ENCODE measurements around the gene LRSAM1.

Gene LRSAM1

DNA sequence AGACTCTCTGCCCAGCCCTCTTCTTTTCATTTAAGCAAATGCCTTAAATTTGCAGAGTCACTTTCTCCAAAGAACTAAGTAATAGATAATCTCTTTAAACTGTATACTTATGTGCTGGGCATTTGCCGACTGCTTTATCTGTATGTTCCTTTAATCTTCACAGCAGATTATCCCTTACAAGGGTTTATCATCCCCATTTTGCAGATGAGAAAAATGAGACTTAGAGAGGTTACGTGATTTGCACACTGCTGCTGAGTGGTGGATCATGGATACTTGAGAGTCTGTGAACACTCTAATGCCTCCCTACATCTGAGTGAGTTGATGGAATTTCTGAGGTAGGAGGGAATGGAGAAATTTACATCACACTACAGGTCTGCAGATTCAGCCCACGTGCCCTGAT lies 23.0 kb upstream of the LRSAM1 start:
- no peak for DNase-seq

DNA sequence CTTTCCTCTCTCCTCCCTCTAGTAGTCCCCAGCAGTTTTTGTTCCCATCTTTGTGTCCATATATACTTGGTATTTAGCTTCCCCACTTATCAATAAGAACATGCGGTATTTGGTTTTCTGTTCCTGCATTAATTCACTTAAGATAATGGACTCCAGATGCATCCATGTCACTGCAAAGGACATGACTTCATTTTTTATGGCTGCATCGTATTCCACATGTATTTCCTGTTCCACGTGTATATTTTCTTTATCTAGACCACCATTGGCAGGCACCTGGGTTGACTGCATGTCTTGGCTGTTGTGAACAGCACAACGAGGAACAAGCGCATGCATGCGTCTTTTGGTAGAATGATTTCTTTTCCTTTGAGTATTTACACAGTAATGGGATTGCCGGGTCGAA lies 20.9 kb upstream of the LRSAM1 start:
- no peak for DNase-seq

DNA sequence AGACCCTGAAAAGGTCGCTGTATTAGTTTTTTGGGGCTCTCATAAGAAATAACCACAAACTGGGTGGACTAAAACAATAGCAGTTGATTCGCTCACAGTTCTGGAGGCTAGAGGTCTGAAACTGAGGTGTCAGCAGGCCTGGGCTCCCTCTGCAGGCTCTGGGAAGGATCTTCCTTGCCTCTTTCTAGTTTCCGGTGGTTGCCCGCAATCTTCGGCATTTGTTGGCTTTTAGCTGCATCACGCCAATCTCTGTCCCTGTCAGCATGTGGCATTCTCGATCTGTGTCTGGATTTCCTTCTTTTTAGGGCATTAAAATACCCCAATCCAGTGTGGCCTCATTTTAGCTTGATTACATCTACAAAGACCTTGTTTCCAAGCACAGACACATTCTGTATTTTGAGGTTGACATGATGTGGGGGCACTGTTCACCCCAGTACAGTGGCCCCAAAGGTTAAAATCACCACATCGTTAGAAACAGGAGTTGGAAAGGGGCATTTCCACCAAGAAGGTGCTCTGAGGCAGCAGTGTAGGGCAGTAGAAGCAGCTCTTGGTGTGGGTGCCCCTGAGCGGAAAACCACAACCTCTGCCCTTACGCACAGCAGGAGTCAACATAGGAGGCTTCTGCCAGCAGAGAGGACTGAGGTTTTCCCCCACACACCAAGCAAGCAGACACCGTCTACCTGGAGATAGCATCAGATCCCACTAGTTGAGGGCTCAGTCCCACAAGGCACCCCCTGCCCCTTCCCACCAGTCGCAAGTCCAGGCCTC lies 13.6 kb upstream of the LRSAM1 start:
- no peak for DNase-seq

DNA sequence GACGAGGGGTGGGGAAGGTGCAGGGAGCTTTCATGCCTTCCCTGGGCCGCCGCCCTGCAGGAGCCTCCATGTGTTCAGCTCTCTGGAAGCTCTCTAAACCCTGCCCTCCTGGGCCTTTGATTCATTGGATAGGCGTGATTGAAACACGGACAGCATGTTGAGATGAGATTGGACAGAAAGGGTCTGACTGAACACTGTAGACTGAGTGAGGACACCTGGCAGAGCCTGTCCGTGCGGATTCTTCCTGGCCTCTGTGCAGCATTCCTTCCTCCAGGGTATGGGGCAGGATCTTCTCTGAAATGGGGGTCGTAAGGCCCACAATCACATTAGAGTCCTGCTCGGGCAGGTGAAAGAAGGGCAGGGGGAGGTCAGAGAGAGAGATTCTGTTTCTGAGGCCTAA lies 12.9 kb upstream of the LRSAM1 start:
- no peak for DNase-seq

DNA sequence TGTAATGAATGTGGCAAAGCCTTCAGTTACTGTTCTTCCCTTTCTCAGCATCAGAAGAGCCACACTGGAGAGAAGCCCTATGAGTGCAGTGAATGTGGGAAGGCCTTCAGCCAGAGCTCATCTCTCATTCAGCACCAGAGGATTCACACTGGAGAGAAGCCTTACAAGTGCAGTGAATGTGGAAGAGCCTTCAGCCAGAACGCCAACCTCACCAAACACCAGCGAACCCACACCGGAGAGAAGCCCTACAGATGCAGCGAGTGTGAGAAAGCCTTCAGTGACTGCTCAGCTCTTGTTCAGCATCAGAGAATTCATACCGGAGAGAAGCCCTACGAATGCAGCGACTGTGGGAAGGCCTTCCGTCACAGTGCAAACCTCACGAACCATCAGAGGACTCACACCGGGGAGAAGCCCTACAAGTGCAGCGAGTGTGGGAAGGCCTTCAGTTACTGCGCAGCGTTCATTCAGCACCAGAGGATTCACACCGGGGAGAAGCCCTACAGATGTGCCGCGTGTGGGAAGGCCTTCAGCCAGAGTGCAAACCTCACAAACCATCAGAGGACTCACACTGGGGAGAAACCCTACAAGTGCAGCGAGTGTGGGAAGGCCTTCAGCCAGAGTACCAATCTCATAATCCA lies 6.9 kb upstream of the LRSAM1 start:
- DNase-seq, result no peak

DNA sequence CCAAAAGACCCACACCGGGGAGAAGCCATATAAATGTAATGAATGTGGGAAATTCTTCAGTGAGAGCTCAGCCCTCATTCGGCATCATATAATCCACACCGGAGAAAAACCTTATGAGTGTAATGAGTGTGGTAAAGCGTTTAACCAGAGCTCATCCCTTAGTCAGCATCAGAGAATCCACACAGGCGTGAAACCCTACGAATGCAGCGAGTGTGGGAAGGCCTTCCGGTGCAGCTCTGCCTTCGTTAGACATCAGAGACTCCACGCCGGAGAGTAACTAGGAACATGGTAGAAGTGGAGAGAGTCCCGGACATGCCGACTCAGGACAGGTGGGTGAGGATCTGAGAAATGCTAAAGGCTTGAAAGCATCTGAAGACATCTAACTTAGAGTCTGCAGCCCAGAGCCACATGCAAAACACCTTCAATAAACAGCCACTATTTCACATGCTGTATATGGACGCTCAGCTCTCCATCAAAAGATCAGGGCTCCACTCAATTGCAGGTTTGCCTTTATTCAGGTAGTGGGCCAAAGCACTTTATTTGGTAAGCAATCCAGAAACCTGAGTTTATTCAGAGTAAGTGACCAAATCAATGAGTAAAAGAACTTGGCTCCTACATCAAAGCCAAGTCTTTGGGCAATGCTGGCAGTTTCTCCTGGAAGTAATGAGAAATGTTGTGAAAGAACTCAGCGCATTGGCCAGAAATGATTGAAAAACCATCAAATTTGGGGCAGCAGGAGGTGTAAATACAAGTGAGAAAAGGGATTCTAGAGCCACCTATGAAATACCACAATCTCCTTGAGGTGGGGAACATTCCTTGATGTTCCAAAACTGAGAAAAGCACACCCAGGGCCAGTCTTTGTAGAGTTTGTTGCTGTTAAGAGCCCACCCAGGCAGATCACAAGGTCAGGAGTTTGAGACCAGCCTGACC lies 6.1 kb upstream of the LRSAM1 start:
- no peak for DNase-seq

DNA sequence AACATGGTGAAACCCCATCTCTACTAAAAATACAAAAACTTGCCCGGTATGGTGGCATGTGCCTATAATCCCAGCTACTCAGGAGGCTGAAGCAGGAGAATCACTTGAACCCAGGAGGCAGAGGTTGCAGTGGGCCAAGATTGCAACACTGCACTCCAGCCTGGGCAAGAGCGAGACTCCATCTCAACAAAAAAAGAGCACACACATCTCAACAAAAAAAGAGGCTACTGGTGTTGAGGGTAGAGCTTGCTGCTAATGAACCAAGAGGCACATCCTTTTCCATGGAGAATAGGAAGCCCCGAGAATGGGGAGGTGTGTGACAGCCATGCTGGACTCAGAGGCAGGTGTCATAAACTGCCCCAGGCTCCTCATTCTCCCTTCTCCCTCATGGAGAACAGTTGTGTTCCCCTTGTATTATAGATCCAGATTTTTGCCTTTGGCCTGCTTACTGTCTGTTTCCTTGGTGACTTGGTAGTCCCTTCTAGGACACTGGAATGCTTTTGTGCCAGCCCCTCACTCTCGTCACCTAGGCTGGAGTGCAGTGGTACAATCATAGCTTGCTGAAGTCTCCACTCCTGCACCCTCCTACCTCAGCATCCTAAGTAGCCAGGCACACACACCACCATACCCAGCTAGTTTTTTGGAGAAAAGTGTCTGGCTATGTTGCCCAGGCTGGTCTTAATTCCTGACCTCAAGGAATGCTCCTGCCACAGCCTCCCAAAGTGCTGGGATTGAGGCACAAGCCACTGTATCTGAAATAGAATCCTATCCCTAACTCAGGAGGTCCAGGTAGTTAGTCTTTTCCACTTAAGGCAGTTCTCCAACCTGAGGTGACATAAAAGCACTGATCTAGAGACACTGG lies 5.2 kb upstream of the LRSAM1 start:
- DNase-seq, result no peak

DNA sequence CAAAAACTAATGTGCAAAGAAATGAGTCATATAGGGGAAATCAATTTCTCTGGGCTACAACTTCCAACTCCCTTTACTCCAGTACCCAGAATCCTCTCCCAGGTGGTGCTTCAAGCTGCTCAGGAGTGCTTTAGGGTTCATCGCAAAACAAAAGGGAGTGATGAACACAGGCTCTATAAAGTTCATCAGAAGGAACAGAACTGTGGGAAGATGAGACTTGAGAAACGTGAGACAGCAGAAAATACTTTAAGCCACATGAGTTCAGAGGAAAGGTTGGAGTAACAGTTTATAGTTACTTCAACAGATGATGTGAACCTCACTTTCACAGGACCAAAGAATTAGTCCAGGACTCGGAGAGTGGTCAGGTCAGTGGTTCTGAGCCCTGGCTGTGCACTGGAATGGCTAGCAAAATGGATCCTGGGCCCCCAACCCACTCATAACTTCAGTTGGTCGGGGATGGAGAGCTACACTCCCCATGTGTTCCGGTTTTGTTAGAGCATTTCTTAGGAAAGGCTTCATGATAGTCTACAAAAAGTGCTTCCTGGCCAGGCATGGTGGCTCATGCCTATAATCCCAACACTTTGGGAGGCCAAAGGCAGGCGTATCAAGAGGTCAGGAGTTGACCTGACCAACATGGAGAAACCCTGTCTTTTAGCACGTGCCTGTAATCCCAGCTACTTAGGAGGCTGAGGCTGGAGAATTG lies 4.4 kb upstream of the LRSAM1 start:
- no peak for DNase-seq

DNA sequence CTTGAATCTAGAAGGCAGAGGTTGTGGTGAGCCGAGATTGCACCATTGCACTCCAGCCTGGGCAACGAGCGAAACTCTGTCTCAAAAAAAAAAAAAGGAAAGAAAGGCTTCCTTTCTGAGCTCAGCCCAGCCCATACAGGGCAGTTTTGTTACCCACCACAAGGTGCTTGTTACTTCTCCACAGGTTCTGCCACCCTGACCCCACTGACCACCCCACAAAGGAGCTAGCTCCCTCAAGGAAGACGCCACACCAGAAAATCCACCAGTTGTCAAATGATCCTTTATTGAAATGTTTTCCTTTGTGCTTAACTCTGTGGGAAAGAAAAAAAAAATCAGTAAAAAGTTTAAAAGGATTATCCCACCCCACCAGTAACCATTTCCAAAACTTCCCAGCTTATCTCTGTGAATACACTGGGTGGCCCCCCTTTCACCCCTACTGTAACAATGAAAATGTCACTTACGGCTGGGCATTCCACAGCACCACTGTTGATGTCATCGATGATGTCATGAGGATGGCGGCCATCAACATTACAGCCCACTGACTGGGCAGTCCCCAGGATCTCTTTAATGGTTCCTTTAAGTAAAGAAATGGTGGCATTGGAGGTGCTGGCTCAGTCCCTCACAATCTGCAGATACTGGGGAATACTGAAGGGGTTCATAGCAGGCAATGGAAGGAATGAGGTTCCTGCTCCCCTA lies 3.7 kb upstream of the LRSAM1 start:
- no peak for DNase-seq

DNA sequence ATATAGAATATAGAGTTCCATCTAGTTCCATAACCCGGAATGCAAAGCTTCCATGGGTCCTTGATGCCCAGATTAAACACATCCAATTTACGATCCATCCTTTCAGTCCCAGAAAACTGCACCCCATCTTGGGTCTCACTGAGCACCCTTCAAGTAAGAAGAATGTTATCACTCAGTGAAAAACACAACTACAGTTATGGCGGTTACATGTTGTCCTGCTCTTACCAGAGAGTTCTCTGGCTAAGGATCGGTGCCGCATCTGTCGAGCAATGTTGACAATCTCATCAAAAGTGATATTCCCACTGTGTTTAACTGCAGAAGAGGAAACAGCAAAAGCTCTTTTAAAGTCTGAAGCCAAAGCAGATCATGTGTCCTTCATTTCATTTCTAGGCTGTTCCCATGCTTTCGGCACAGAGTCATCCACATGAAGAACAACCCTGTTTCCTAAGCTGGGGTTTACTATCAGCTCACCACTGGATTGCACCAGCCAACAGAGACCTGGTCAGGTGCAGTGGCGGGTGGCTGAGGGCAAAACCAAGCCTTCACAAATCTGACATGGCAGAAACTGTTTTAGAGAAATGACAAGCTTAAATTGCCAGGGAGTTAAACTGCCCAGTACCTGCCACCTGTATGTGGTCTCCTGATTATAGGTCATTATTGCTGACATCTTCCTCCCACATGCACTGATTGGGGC lies 3.1 kb upstream of the LRSAM1 start:
- no peak for DNase-seq

DNA sequence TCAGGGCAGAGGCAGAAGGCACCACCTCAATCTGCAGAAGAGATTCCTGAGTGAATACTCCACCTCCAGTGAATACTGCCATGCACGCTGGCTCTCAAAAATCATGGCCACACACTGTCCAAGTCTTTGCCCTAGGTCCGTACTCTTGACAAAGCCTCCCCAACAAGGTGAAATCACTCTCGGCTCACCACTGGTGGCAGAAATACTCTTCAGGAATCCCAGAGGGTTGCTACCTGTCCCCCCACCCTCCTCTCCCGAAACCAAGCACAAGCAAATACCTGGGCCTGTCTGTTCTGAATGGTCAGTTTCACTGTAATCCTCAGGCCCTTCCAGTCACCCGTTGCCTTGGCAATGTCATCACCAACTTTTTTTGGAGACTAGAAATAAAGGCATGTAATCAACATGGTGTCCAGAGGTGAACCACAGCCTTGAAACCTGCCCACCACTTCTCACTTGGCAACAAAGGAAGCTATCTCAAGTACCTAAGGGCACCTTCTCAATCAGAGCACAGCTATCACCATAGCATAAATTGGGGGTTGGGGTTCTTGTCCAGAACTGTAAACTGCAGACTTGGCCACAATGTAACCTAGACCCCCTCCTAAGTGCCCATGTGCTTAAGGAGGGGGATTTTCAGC lies 1.9 kb upstream of the LRSAM1 start:
- DNase-seq, result no peak

DNA sequence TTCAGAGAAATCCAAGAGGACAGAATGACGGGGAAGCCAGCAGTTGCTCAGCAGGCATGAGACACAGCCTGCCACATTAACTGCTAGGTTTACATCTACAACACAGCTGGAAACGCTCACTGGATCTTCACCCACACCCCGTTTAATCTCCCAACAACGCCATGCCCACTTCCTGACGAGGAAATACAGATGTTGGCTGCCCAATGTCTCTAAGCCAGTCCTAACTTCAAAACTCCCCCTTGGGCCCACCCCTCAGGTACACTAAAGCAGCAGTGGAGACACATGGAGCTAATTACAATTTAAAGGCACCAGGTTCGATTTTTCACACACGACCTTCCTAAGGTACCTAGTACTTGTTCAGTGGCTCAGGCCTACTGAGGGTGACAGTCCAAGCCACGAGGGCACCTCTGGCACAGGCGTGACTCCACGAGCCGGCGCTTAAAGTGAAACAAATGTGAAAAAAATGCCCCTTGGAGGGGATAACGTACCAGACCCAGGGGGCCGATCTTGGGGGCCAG lies 1.0 kb upstream of the LRSAM1 start:
- no peak for DNase-seq

DNA sequence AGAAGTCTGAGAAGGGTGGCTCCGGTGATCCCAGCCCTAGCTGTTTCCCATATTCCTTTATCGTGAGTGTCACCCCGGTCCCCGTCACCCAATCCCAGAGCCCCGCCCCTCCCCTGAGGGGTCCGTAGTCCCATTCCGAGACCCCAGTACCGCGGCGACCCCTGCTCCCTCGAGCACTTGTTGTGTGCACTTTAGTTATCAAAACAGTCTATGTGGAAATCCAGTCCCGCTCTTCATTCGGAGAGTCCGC lies 223 bp downstream of the LRSAM1 start:
- DNase-seq, result no peak

DNA sequence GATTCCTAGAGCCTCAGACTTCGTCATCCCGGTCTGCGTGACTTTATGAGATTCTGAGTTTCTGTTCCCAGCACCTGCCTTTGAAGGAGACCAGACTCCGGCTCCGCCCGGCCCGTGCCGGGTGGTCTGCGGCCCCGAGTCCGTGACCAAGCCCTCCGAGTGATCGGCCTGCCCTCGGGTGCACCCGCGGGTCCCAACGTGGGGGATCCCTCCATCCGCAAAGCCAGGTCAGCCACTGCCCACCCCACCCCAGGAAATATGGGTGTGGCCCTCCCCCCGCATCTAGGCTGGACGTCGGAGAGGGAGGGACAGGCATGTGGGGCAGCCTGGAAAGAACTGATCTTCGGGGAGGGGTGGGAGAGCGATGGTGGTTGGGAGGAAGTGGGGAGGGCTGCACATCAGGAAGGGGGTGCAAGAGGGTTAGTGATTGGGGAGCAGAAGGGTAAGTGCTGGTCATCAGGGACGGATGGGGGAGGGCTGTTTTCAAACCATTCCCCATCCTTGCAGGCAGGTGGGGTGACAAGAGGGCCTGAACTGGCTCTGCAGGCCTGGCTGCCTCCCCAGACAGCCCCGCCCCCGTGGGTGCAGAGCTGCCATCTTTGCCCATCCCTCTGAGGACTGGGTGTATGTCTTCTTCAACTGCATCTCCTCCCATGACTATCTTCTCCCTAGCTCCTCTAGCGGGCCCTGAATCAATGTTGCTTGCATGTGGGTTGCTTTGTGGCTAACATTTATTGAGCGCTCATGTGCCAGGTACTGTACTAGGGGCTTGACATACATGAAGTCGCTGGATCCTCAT lies 747 bp downstream of the LRSAM1 start:
- no peak for DNase-seq

DNA sequence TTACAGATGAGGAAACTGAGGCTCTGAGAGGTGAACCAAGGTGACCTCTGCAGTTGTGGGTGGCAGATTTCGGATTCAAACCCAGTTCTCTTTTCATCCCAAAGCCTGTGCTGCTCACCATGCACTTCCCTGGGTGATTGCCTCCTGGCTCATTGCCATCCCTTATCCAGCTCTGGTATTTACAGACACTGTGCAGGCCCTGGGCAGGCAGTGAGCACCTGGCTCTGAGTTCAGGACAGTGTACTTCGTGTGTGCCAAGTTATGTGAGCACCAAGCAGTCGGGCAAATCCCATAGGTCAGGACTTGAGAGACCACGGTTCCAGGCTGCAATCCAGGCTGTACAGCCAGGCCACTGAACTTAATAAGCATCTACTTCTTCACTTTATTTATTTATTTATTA lies 1.4 kb downstream of the LRSAM1 start:
- no peak for DNase-seq

DNA sequence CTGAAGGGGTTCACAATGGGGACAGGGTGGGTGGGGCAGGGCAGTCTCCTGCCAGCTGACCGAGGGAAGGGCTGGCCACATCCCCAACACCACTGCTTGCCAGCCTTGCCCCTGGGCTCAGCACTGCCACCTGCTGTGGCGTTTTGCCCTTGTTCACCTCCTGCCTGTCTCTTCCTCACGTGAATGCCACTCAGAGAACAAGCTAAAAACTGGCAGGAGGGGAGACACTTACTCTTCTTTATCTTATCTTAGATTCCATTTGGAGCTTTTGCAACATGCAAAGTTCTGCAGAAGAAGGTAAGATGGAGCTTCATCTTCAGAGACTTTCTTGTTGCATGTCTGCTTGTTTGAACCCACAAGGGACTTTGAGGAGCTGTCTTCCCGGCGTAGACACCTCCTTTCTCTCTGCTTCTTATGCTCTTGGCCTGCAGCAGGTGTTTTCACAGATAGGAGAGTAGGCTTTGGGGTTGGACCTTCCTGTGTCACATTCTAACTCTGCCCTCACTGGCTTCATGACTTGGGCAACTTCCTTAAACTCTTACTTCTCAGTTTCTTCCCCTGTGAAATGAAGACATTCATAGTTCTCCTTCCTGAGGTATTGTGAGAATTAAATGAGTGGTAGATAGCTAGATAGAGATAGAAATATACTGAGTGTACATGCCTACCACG lies 4.1 kb downstream of the LRSAM1 start:
- no peak for DNase-seq

DNA sequence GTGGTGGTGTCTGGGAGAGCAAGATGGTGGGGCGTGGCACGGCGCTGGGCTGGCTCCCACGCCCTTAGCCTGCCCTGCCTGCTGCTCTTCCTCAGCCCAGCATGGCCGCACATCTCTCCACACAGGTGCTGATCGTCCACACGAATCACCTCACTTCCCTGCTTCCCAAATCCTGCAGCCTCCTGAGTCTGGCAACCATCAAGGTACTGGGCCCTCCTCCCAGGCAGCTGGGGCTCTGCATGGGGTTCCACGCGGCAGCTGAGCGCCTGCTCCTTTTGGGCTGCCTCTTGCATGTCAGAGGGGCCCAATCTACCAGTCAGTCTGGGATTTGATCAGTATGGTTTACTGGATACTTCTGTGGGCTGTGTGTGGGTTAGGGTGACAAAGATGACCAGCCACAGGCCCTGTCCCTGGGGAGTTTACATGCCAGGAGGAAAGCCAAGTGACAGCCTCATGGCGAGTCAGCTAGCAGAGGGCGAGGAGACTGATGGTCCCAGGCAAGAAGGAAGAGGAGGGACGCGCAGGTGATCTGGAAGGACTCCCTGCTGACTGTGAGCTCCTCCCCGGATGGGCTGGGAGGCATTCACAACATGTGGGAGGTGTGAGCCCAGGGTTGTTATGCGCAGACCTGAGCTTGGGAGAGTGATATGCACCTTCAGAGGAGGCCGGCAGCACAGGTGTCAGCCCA lies 6.0 kb downstream of the LRSAM1 start:
- DNase-seq, result no peak

DNA sequence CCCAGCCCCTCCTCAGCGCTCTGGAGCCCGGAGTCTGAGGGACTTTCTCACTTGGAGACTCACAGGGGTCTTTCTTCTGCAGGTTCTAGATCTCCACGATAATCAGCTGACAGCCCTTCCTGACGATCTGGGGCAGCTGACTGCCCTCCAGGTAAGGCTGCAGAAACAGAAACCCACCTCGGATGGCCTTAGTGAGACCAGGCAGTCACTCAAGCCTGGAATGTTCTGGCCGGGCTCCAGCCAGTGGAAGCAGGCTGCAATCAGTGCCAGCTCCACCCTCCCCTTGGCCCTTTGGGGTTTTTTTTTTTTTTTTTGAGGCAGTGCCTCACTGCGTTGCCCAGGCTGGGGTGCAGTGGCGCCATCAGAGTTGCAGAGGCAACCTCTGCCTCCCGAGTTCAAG lies 7.6 kb downstream of the LRSAM1 start:
- no peak for DNase-seq

All from NCI-H1436 treated with DMSO at 0.1 percent for 48 hours (cell line).